ENCODE data around the gene HERC3.

The HERC3 gene
- long read RNA-seq, transcript HERC3-203 (9 exons, 2,634 nt), result major isoform, 5 of 21 reads
- long read RNA-seq, partial matches to known transcripts, result 8 of 21 reads
- long read RNA-seq, other reads (novel, unspliced or antisense), result 8 of 21 reads

GRCh38 chr4:88591787-88592599 lies at the start of gene HERC3:
Gene HERC3, plus strand, starts transcription at chr4:88592480. Its CDS starts 13,344 bp downstream, at chr4:88605824.
- Histone ChIP-seq H3K4me3 (replicated peaks; ENCODE audit: insufficient read depth, low read length) (peak within 1 kb of the TSS; percentile 72), H3K27me3 (ENCODE audit: insufficient read depth, poor library complexity, severe bottlenecking) (no peaks in the 10 kb centered on the region), H3K27ac (replicated peaks) (peak within 1 kb of the TSS; percentile 83)
- no peak; the same call in 1 of the 2 replicates for TF ChIP-seq SPI1 (IDR thresholded peaks at IDR 0.05; ENCODE audit: borderline replicate concordance, low read depth)
- TF ChIP-seq POLR2AphosphoS5 (IDR thresholded peaks at IDR 0.05; ENCODE audit: low read depth), result peak; percentile 64
- DNase-seq (ENCODE audit: low read depth in 1 of 2, low spot score in 1 of 2), result peak; percentile 44 to 90

- no peak overlapping the region for H3K4me3 ChIP-seq (replicated peaks; ENCODE audit: insufficient read depth, low read length)
- TF ChIP-seq SPI1 (IDR thresholded peaks at IDR 0.05; ENCODE audit: borderline replicate concordance, low read depth) (no peak), GABPA (IDR thresholded peaks at IDR 0.05; ENCODE audit: low read depth) (no peak), POLR2AphosphoS5 (IDR thresholded peaks at IDR 0.05; ENCODE audit: low read depth) (no peak)
- TF ChIP-seq, protein P1, sequence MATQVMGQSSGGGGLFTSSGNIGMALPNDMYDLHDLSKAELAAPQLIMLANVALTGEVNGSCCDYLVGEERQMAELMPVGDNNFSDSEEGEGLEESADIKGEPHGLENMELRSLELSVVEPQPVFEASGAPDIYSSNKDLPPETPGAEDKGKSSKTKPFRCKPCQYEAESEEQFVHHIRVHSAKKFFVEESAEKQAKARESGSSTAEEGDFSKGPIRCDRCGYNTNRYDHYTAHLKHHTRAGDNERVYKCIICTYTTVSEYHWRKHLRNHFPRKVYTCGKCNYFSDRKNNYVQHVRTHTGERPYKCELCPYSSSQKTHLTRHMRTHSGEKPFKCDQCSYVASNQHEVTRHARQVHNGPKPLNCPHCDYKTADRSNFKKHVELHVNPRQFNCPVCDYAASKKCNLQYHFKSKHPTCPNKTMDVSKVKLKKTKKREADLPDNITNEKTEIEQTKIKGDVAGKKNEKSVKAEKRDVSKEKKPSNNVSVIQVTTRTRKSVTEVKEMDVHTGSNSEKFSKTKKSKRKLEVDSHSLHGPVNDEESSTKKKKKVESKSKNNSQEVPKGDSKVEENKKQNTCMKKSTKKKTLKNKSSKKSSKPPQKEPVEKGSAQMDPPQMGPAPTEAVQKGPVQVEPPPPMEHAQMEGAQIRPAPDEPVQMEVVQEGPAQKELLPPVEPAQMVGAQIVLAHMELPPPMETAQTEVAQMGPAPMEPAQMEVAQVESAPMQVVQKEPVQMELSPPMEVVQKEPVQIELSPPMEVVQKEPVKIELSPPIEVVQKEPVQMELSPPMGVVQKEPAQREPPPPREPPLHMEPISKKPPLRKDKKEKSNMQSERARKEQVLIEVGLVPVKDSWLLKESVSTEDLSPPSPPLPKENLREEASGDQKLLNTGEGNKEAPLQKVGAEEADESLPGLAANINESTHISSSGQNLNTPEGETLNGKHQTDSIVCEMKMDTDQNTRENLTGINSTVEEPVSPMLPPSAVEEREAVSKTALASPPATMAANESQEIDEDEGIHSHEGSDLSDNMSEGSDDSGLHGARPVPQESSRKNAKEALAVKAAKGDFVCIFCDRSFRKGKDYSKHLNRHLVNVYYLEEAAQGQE (IDR thresholded peaks at IDR 0.05; ENCODE audit: insufficient replicate concordance, low read depth), result no peak
- TF ChIP-seq, protein P2, sequence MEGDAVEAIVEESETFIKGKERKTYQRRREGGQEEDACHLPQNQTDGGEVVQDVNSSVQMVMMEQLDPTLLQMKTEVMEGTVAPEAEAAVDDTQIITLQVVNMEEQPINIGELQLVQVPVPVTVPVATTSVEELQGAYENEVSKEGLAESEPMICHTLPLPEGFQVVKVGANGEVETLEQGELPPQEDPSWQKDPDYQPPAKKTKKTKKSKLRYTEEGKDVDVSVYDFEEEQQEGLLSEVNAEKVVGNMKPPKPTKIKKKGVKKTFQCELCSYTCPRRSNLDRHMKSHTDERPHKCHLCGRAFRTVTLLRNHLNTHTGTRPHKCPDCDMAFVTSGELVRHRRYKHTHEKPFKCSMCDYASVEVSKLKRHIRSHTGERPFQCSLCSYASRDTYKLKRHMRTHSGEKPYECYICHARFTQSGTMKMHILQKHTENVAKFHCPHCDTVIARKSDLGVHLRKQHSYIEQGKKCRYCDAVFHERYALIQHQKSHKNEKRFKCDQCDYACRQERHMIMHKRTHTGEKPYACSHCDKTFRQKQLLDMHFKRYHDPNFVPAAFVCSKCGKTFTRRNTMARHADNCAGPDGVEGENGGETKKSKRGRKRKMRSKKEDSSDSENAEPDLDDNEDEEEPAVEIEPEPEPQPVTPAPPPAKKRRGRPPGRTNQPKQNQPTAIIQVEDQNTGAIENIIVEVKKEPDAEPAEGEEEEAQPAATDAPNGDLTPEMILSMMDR (IDR thresholded peaks at IDR 0.05; ENCODE audit: insufficient read depth, low read length), result no peak
- H3K27me3 ChIP-seq (ENCODE audit: insufficient read depth, poor library complexity, severe bottlenecking), result no peaks in the 10 kb centered on the region
- DNase-seq (ENCODE audit: low read depth in 1 of 2, low spot score in 1 of 2), result no peak
- no peak overlapping the region for H3K27ac ChIP-seq (replicated peaks)
These were observed 42.5 kb upstream of the HERC3 start for GRCh38 chr4:88549815-88550214.

DNA sequence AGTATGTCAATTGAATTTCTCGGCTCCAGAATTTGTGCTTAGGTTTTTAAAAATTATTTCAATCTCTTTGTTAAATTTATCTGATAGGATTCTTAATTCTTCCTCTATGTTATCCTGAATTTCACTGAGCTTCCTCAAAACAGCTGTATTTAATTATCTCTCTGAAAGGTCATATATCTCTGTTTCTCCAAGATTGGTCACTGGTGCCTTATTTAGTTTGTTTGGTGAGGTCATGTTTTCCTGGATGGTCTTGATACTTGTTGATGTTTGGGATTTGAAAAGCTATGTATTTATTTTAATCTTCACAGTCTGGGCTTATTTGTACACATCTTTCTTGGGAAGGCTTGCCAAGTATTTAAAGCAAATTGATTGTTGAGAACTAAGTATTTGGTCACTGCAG lies 24.7 kb upstream of the HERC3 start:
- Histone ChIP-seq H3K27ac (replicated peaks) (no peak overlapping the region), H3K4me3 (replicated peaks; ENCODE audit: insufficient read depth, low read length) (no peak overlapping the region), H3K27me3 (ENCODE audit: insufficient read depth, poor library complexity, severe bottlenecking) (no peaks in the 10 kb centered on the region)
- TF ChIP-seq, protein P2 (IDR thresholded peaks at IDR 0.05; ENCODE audit: insufficient read depth, low read length), result no peak
- TF ChIP-seq GABPA (IDR thresholded peaks at IDR 0.05; ENCODE audit: low read depth), result no peak
- TF ChIP-seq SPI1 (IDR thresholded peaks at IDR 0.05; ENCODE audit: borderline replicate concordance, low read depth), result no peak
- TF ChIP-seq, protein P1 (IDR thresholded peaks at IDR 0.05; ENCODE audit: insufficient replicate concordance, low read depth), result no peak
- no peak for TF ChIP-seq POLR2AphosphoS5 (IDR thresholded peaks at IDR 0.05; ENCODE audit: low read depth)
- no peak for DNase-seq (ENCODE audit: low read depth in 1 of 2, low spot score in 1 of 2)

DNA sequence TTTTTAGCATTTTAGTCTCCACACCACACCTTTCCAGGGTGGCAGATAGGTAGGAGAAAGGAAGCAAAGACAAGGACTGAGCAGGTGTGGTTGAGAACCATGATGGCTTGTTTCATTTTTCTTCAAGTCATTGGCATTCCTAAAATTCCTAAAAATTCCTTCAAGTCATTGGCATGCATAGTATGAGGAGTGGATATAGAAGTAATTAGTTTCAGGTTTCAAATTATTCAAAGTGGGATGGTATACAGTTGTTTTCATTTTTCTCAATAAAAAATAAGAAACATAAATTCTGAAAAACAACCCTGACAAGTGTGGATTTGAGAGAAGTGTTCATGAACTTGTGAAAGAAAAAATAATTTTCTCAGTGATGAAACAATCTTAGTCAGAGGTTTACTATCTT lies 22.3 kb upstream of the HERC3 start:
- H3K4me3 ChIP-seq (replicated peaks; ENCODE audit: insufficient read depth, low read length), result no peak overlapping the region
- H3K27me3 ChIP-seq (ENCODE audit: insufficient read depth, poor library complexity, severe bottlenecking), result no peaks in the 10 kb centered on the region
- TF ChIP-seq POLR2AphosphoS5 (IDR thresholded peaks at IDR 0.05; ENCODE audit: low read depth) (no peak), SPI1 (IDR thresholded peaks at IDR 0.05; ENCODE audit: borderline replicate concordance, low read depth) (no peak), GABPA (IDR thresholded peaks at IDR 0.05; ENCODE audit: low read depth) (no peak)
- TF ChIP-seq, protein P1 (IDR thresholded peaks at IDR 0.05; ENCODE audit: insufficient replicate concordance, low read depth), result no peak
- TF ChIP-seq, protein P2 (IDR thresholded peaks at IDR 0.05; ENCODE audit: insufficient read depth, low read length), result no peak
- no peak overlapping the region for H3K27ac ChIP-seq (replicated peaks)
- no peak for DNase-seq (ENCODE audit: low read depth in 1 of 2, low spot score in 1 of 2)

All from HL-60 (cell line).